ENCODE results near the gene FGFR3.

FGFR3 gene

GRCh38 chr4:1803523-1804423 is 10.7 kb downstream of the FGFR3 start:
- DNase-seq: no peak

DNA sequence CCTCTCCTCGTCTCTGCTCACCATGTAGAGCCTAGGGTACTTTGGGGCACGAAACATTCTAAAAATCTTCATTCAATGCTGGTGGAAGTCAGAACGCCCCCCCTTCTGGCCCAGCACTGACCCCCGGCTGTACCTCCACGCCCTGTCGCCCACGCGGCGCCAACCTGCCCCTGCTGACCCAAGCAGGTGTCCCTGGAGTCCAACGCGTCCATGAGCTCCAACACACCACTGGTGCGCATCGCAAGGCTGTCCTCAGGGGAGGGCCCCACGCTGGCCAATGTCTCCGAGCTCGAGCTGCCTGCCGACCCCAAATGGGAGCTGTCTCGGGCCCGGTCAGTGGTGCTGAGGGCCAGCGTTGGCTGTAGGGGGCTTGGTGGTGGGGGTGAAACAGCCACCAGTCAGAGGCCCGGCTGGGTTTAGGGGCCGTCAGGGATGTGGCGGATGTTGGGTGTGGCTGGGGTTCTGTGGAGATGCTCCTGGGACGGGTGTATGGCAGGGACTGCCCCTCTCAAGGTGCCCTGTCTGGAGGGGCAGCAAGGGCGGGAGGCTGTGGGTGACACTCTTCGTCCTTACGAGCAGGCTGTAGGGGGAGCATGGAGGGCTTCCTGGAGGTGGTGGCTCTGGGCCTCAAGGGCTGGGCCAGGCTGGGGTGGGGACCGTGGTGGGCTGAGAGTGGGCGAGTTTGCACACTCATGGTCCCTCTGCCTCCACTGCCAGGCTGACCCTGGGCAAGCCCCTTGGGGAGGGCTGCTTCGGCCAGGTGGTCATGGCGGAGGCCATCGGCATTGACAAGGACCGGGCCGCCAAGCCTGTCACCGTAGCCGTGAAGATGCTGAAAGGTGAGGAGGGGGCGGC is 11.8 kb downstream of the FGFR3 start:
- DNase-seq: no peak

- DNase-seq: no peak
These were observed 12.6 kb downstream of the FGFR3 start for GRCh38 chr4:1805493-1806222.

DNA sequence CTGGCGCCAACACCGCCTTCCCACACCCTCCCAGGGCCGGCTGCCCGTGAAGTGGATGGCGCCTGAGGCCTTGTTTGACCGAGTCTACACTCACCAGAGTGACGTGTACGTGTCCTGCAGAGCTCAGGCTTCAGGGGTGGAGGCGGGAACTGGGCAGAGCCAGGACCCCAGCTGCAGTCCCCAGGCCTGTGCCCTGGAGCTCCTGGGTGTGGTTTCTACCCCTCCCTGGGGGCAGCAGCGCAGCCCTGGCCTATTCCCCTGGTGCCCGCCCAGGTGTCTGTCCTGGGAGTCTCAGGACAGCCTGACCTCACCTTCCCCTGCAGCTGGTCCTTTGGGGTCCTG is 13.1 kb downstream of the FGFR3 start:
- no peak for DNase-seq

GRCh38 chr4:1806596-1807331 is 13.7 kb downstream of the FGFR3 start:
- no peak for DNase-seq

DNA sequence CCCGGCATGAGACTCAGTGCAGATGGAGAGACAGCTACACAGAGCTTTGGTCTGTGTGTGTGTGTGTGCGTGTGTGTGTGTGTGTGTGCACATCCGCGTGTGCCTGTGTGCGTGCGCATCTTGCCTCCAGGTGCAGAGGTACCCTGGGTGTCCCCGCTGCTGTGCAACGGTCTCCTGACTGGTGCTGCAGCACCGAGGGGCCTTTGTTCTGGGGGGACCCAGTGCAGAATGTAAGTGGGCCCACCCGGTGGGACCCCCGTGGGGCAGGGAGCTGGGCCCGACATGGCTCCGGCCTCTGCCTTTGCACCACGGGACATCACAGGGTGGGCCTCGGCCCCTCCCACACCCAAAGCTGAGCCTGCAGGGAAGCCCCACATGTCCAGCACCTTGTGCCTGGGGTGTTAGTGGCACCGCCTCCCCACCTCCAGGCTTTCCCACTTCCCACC is 14.3 kb downstream of the FGFR3 start:
- no peak for DNase-seq

DNA sequence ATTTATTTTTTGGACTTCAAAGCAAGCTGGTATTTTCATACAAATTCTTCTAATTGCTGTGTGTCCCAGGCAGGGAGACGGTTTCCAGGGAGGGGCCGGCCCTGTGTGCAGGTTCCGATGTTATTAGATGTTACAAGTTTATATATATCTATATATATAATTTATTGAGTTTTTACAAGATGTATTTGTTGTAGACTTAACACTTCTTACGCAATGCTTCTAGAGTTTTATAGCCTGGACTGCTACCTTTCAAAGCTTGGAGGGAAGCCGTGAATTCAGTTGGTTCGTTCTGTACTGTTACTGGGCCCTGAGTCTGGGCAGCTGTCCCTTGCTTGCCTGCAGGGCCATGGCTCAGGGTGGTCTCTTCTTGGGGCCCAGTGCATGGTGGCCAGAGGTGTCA is 15.3 kb downstream of the FGFR3 start:
- DNase-seq: no peak

DNA sequence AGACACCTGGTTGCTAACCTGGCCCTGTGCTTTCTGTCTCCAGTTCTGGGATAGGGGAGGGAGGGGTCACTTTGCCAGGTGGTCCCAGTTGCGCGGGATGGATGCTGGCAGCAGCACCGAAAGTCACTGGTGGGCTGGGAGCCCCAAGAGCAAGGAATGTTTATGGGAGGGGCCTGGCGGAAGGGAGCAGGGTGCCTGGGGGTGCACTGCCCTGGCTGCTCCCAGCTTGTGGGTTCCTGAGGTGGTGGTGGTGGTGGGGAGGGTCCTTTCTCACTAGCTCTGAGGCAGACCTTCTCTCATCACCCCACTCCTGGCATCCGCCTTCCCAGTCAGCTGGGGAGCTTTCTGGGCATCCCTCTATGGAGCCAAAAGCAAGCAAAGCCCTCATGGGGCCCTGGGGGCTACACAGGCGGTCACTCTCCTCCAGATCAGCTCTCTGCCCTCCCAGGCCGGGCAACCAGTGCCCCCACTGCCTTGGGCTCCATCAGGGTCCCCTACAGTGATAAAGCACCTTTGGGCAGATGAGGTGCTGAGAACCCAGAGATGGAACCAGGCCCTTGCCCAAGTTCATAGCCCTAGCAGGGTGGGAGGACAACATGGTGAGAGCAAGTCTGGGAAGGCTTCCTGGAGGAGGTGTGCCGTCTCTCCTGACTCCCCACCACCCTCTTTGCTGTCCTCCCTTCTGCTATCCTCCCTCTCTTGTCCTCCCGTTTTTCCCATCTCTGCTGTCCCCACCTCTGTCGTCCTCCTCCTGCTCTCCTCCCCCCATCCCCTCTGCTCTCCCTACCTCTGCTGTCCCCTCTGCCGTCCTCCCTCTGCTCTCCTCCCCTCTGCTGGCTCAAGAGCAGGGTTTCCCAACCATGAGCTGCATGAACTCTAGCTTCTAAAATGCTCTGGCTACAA is 16.0 kb downstream of the FGFR3 start:
- DNase-seq: no peak

GRCh38 chr4:1809754-1810502 is 16.8 kb downstream of the FGFR3 start:
- DNase-seq: peak; percentile 71

DNA sequence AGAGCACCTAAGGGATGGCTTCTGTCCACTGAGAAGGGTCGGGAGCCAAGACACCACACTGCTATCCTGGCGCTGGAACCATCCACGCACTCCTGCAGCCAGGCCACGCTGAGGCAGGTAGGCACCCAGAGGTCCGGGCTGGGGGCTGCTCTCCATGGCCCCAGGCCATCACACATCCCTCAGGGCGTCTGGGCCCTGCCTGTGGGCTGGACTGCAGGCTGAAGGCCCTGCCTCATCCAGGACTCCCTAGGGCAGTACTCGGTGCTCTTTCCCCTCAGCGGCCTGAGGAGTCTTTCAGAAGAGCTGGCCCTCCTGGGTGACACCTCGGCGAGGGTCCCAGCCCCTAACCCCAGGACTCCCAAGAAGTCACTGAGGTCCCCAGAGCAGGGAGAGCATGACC is 17.7 kb downstream of the FGFR3 start:
- no peak for DNase-seq

- DNase-seq: no peak
These were observed 19.6 kb downstream of the FGFR3 start for GRCh38 chr4:1812720-1813119.

- no peak for DNase-seq
These were observed 20.1 kb downstream of the FGFR3 start for GRCh38 chr4:1813231-1813630.

GRCh38 chr4:1813915-1814314 is 20.8 kb downstream of the FGFR3 start:
- no peak for DNase-seq

- no peak for DNase-seq
These were observed 21.4 kb downstream of the FGFR3 start for GRCh38 chr4:1814453-1814852.

DNA sequence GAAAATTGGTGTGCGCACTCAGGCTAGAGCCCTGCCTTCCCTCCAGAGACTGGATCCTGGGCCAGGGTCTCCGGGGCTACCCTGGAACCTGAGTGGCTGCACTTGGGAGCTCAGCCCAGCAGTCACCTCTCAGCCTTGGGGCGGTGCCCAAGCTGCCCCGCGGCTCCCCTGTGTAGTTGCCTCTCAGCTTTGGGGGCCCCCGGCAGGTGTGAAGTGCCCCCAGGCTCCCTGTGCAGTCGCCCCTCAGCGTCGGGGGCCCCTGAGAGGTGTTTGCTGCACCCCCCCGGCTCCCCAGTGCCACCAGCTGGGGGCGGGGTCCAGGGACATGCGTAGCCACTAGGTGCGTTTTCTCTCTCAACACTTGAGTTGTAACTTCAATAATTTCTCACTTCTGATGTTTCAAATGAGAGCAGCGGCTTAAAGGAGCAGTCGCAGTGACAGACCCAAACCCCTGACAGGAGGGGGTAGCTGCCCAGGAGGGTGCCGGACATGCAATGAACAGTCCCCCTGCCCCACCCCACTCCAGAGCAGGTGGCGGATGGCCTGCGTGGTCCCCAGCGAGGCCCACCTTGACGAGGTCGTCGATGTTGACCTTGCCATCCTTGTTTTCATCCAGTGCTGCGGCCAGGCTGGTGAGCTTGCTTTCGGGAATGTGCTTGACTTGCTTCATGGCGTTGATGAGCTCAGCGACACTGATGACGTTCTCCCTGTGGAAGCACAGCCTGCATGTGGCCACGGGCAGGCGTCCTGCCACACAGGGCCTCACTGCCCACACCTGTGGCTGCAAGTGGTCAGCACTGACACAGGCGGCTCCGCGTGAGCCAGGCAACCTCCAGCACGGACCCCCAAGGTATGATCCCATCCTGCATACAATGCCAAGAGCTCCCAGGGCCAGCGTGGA is 22.3 kb downstream of the FGFR3 start:
- no peak for DNase-seq

DNA sequence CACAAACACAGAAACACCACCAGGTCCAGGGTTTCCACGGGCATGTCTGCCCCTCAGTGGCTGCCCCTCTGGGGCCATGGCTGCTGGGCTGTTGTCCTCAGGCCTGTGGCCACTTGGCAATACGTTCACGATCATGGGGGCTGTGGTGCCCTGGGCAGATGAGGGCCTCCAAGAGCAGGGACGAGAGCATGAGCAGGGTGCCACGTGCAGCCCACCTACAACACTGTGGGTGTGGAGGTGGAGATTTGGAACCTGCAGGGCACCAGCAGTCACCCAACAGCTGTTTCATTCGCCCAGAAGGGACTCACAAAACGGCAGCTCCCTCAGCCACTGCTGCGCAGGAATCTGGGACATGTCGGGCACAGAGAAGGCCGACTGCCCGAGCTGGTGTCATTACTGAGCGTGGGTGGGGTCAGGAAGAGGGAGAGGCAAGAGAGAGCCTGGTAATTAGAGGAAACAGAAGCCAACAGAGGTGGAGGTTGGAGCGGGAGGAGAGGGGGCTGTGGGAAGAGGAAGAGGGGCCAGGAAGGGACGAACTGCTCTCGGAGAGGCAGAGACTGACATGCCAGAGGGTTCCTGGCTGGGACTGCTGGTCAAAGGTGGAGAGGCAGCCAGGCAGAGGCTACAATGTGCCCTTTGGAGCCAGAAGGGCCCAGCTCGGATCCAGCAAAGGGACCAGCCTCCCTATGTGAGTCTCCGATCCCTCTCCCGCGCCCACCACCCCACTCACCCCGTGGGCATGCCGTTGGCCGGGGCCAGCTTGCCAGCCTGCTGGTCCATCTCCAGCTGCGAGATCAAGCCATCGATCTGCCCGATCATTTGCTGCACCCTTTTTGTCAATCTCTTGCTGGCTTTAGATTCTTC is 23.1 kb downstream of the FGFR3 start:
- no peak for DNase-seq

- no peak for DNase-seq
These were observed 26.2 kb downstream of the FGFR3 start for GRCh38 chr4:1819284-1819683.

DNA sequence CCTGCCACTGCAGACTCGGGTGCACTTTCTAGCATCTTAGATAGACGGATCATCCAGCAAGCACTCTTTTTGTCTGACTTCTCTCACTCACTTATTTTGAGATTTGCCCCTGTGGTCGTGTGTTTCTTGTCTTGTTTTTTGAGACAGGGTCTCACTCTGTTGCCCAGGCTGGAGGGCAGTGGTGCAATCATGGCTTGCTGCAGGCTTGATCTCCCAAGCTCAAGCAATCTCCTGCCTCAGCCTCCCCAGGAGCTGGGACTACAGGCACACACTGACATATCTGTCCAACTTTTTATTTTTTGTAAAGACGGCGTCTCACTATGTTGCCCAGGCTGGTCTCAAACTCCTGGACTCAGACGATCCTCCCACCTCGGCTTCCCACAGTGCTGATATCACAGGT is 26.7 kb downstream of the FGFR3 start:
- no peak for DNase-seq
